Uterus (tissue), 2 donors: Measurements from ENCODE around the gene ANKS6.

Experiments
- POLR2A ChIP-seq, 2 donors: fragments of 450-650 bp; IDR thresholded peaks; one replicate each; pipeline ENCODE4 v1.6.1; 2016; ENCODE audit warnings: antibody characterized with exemption in 2 of 2, mild to moderate bottlenecking in 1 of 2, moderate library complexity in 1 of 2
- TF ChIP-seq, protein P1 (sequence below), 4 experiments: fragments of 200-600 bp in 2 of 4; fragments of 450-650 bp in 2 of 4; sonication (generic) in 2 of 4; IDR thresholded peaks; one replicate each; pipeline ENCODE4 v1.5.1; 2016 to 2019; ENCODE audit warnings: antibody characterized with exemption in 4 of 4, mild to moderate bottlenecking in 2 of 4, moderate library complexity in 1 of 4

DNA sequence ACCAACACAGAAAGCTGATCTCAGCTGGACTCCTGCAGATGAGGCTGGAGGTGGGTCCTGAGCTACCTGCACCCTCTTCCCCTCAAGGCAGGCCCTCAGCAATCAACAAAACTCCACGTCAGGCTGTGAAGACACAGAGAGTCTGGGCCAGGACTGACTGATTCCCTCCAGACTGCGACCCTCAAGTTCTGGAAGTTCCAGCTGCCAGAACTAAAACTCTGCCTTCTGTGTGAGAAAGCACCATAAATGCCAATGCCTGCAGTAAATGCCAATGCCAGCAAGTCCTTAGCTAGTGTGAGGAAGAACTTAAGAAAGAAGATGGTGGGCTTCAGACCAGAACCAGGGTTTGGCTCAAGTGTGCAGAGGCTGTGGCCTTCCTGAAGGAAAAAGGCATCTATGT is 45.1 kb downstream of the ANKS6 start:
- no peak for TF ChIP-seq POLR2A (IDR thresholded peaks at IDR 0.05)
- TF ChIP-seq, protein P1, sequence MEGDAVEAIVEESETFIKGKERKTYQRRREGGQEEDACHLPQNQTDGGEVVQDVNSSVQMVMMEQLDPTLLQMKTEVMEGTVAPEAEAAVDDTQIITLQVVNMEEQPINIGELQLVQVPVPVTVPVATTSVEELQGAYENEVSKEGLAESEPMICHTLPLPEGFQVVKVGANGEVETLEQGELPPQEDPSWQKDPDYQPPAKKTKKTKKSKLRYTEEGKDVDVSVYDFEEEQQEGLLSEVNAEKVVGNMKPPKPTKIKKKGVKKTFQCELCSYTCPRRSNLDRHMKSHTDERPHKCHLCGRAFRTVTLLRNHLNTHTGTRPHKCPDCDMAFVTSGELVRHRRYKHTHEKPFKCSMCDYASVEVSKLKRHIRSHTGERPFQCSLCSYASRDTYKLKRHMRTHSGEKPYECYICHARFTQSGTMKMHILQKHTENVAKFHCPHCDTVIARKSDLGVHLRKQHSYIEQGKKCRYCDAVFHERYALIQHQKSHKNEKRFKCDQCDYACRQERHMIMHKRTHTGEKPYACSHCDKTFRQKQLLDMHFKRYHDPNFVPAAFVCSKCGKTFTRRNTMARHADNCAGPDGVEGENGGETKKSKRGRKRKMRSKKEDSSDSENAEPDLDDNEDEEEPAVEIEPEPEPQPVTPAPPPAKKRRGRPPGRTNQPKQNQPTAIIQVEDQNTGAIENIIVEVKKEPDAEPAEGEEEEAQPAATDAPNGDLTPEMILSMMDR (IDR thresholded peaks at IDR 0.05), result no peak
